Immature natural killer cell (primary cell): ENCODE data around the gene FNDC3B. TPM values are rescaled to one million over a fixed set of nuclear protein-coding genes. Genes with fewer than 3 reads are reported as not detected.

ENCODE experiments used
- DNase-seq, 3 donors: peaks; one replicate each; pipeline ENCODE4 v3.0.0; 2022; ENCODE audit warnings: mixed read lengths in 1 of 3
- H3K27ac Mint-ChIP-seq, 6 donors: one replicate each; pipeline ENCODE4 v1.8.0; 2020; ENCODE audit warnings: mixed read lengths in 6 of 6, mild to moderate bottlenecking in 5 of 6, inconsistent platforms in 4 of 6, moderate library complexity in 3 of 6
- H3K27me3 Mint-ChIP-seq, 3 donors: one replicate each; pipeline ENCODE4 v1.8.0; 2020 to 2021; ENCODE audit warnings: low read depth in 3 of 3, mild to moderate bottlenecking in 3 of 3, mixed read lengths in 3 of 3, moderate library complexity in 3 of 3, inconsistent platforms in 1 of 3
- H3K36me3 Mint-ChIP-seq, 3 donors: one replicate each; pipeline ENCODE4 v1.8.0; 2020; ENCODE audit warnings: mixed read lengths in 3 of 3, inconsistent platforms in 2 of 3, mild to moderate bottlenecking in 2 of 3
- H3K4me1 Mint-ChIP-seq, 2 donors: one replicate each; pipeline ENCODE4 v1.8.0; 2020; ENCODE audit warnings: inconsistent platforms in 2 of 2, mild to moderate bottlenecking in 2 of 2, mixed read lengths in 2 of 2, moderate library complexity in 1 of 2
- H3K4me3 Mint-ChIP-seq, 5 donors: one replicate each; pipeline ENCODE4 v1.8.0; 2020; ENCODE audit warnings: mild to moderate bottlenecking in 5 of 5, mixed read lengths in 5 of 5, inconsistent platforms in 3 of 5, moderate library complexity in 3 of 5
- H3K9me3 Mint-ChIP-seq, 6 donors: one replicate each; pipeline ENCODE4 v1.8.0; 2020; ENCODE audit warnings: mild to moderate bottlenecking in 6 of 6, mixed read lengths in 6 of 6, inconsistent platforms in 4 of 6, moderate library complexity in 3 of 6
- polyA plus RNA-seq, 3 donors: library from polyadenylated mRNA; unstranded; fragments of 300-500 nt; fragmentation: Illumina TruSeq; gene quantifications; one replicate each; pipeline ENCODE4 v1.2.3, GENCODE V29; 2021

The FNDC3B gene
- polyA plus RNA-seq, 3 donors from 2014 or later: 19.7 to 46.1 (median 24.4) TPM

DNA sequence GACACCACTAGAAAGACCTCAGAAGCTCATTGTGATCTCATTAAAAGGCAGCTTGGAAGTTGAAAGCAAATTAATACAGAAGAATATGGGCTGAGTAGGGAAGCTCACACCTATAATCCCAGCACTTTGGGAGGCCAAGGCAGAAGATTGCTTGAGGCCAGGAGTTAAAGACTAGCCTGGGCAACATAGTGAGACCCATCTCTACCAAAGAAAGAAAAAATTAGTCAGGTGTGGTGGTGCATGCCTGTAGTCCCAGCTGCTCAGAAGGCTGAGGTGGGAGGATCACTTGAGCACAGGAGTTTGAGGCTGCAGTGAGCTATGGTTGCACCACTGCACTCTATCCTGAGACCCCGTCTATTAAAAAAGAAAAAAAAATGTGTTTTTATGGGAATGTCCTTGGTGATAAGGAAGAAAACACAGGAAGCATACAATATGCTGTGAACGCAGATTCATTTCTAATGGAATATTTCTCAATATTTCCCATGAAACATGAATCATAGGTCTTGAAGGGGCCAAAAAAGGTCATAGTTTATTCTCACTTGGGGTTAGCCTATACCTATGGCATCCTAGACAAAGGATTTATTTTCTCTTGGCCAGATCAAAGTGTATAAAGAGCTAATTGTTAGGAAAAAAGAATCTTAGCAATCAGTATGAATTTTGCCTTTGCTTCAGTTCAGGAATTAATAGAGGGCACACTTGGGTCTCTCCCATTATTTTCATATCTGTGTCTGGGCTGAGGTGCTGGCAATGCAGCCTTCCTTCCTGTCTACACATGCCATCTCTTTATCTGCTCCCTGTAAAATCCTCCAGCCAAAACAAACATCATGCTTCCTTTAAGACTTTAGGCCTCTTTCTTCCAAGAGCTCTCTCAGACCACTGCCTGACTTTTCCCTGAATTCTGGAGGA is 98.2 kb downstream of the FNDC3B start:
- no peaks in the 10 kb centered on the region for H3K9me3 Mint-ChIP-seq
- H3K4me1 Mint-ChIP-seq: peaks cover 97 to 100% of the 10 kb centered on the region in 2 donors
- peaks cover 0 to 14% (median 9%) of the 10 kb centered on the region in 3 donors for H3K36me3 Mint-ChIP-seq
- DNase-seq: no peak
- H3K27ac Mint-ChIP-seq: peak overlapping the region; percentile 70 to 96 (median 86)
- H3K4me3 Mint-ChIP-seq: peak overlapping the region; percentile 31 to 75 (median 69)
- H3K27me3 Mint-ChIP-seq: peaks cover 0 to 5% (median 0%) of the 10 kb centered on the region in 3 donors

DNA sequence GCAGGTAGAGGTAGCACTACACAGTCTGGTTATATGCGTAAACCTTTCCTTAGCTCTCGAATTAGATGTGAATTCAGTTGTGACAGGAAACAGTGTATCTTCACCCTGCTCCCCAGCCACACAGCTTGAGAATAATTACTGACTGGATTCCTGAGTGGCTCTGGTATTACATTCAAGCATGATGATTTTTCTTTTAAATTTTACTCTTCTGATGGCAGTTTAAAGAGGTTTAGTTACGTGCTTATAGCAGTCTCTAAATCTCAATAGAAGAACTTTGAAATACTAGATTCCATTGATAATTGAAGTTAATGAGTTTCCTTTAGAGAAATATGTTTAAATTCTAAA is 98.8 kb downstream of the FNDC3B start:
- Mint-ChIP-seq H3K9me3 (no peaks in the 10 kb centered on the region), H3K27ac (peak overlapping the region; percentile 70 to 96 (median 86)), H3K4me1 (peaks cover 98 to 100% of the 10 kb centered on the region in 2 donors), H3K4me3 (peak overlapping the region; percentile 31 to 75 (median 69)), H3K36me3 (peaks cover 0 to 14% (median 9%) of the 10 kb centered on the region in 3 donors), H3K27me3 (peaks cover 0 to 5% (median 0%) of the 10 kb centered on the region in 3 donors)
- DNase-seq: no peak

DNA sequence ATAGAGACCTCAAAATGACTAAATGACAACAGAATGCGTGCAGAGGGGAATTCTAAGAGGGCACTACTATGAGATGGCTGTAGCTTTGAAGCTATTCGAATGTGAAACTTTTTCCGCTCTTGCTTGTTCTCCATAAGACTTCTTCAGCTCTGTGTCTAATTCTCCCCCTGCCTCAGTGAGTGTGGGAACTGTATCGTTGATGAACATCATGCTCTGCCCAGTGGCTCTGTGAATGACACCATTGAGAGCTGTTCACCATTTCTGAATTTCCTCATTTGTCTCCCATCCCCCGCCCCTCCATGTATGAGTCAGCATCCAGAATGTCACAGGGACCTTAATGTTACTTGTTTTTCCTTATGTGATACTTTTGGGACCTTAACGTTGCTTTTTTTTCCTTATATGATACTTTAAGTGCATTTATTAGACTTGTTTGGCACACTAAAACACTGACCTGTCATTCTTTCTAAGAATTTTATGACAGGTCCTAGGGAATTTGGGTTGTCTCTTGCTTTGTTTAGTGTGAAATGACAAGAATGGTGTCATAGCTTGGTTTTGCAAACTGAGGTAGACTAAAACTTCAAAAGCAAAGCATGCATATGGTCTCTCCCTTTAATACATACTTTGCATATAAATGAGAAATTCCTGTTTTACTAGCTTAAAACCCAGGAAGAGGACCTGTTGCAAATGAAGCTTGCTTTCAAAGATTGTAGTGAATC is 99.6 kb downstream of the FNDC3B start:
- DNase-seq: no peak
- Mint-ChIP-seq H3K27me3 (peaks cover 0 to 5% (median 0%) of the 10 kb centered on the region in 3 donors), H3K4me3 (peak overlapping the region; percentile 57 to 87 (median 68)), H3K9me3 (no peaks in the 10 kb centered on the region), H3K36me3 (peaks cover 0 to 15% (median 9%) of the 10 kb centered on the region in 3 donors), H3K4me1 (peaks cover 94 to 100% of the 10 kb centered on the region in 2 donors), H3K27ac (peak overlapping the region; percentile 83 to 99 (median 94))

DNA sequence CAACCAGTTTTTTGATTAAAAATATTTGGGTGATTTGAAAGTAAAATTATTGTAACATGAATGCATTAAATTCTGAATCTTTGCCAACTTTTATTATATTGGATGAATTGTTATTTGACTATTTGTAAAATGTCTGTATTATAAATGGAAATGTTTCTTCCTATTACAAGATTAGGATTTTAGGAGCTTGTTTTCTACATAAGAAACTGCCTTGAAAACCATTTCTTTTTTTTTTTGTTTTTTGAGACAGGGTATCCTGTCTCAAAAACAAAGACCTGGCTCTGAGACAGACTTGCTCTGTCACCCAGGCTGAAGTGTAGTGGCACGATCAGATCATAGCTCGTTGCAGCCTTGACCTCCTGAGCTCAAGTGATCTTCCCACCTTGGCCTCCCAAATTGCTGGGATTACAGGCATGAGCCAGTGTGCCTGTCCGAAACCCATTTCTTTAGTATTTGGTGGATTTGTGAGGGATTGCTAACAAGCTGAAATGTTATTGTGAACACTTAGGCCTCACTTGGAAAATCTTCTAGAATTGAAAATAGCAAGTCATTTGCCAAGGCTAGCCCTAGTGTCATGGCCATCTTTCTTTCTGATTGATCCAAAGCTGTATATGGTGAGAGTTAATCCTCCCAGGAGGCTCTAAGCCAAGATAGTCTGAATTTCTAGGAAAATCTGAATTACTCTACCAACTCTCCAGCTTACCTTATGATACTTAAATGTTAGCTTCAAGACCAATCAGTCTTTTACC is 100.3 kb downstream of the FNDC3B start:
- DNase-seq: no peak
- Mint-ChIP-seq H3K27ac (peak overlapping the region; percentile 83 to 96 (median 91)), H3K36me3 (peaks cover 0 to 17% (median 9%) of the 10 kb centered on the region in 3 donors), H3K27me3 (peaks cover 0 to 5% (median 0%) of the 10 kb centered on the region in 3 donors), H3K4me3 (peak overlapping the region; percentile 17 to 71 (median 30)), H3K4me1 (peaks cover 94 to 100% of the 10 kb centered on the region in 2 donors), H3K9me3 (no peaks in the 10 kb centered on the region)

DNA sequence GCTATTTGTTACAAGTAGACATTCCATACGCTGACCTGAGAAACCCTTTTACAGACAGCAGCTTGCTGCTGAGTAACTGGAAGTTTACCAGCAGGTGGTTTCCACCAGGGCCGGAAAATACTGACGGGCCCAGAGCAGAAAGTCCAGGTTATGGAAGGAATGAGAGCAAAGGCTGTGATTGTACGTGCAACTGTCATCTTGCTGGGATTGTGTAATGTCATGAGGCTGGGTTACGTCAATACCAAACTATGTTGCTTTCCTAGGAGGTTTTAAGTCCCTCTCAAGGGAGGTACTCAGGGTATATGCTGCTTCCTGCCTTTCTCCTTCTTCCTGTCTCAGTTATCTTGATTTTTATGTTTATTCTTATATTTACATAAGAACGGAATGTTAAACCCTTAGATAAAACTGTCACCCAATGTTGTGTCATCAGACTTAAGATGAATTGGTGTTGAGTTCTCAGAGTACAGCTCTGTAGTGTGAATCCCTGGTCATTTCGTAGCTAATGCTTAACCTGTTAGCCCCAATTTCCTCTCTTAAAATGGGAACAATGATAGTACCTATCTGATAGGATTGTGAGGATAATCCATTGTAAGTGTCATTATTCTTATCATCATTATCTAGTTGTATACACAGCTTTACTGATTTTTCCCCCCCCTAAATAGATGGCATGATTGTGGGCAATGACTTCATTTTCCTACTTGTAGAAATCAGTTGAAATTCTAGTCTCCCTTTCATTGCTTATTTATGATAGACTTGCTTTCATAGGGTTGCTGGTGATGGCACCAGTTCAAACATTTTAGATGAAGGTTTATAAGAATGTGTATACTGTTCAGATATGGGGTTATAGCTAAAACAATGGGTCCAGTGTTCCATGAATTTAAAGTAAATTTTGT is 101.4 kb downstream of the FNDC3B start:
- Mint-ChIP-seq H3K4me1 (peaks cover 94 to 100% of the 10 kb centered on the region in 2 donors), H3K36me3 (peaks cover 0 to 12% (median 5%) of the 10 kb centered on the region in 3 donors), H3K27ac (peak overlapping the region; percentile 55 to 96 (median 88)), H3K9me3 (no peaks in the 10 kb centered on the region), H3K27me3 (peaks cover 0 to 5% (median 0%) of the 10 kb centered on the region in 3 donors), H3K4me3 (peak overlapping the region; percentile 17 to 85 (median 50))
- no peak for DNase-seq

DNA sequence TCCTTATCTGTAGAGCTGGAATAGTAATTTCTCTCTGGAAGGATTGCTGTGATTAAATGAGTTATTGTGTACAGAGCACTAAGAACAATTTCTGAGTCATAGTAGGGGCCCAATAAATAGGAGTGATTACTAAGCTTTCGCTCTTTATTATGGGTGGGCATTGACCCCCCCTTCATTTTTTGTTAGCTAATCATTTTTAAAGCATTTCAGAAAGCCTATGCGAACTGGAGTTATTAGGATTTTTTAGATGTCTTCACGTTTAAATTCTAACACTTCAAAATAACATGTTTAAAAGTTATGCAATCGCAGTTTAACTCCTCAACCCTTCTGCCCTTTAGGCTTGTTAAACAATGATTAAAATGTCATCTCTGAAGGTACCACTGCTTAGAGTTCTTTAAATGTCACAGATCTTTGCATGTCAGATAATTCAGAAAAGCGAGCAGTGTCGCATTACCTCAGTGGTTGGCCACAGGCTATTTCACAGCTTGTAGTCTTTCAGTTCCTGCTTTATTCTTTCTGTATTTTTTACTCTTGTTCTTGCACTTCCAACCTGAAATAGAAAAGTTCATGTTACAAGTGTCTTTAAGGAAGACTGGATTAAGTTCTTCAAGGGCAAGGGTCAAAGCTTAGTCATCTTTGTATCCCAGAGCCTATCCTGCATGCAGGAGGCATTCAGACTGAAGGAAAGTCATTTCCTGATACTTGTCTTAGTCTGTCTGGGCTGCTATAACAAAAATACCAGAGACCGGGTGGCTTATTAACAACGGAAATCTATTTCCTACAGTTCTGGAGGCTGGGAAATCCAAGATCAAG is 102.9 kb downstream of the FNDC3B start:
- peaks cover 93 to 100% of the 10 kb centered on the region in 2 donors for H3K4me1 Mint-ChIP-seq
- peaks cover 0 to 3% (median 0%) of the 10 kb centered on the region in 3 donors for H3K36me3 Mint-ChIP-seq
- peak; percentile 30 to 43 (median 41) for DNase-seq
- H3K9me3 Mint-ChIP-seq: no peaks in the 10 kb centered on the region
- peaks cover 0 to 5% (median 0%) of the 10 kb centered on the region in 3 donors for H3K27me3 Mint-ChIP-seq
- H3K27ac Mint-ChIP-seq: peak overlapping the region; percentile 87 to 96 (median 90)
- peak overlapping the region; percentile 70 to 85 (median 76) for H3K4me3 Mint-ChIP-seq

DNA sequence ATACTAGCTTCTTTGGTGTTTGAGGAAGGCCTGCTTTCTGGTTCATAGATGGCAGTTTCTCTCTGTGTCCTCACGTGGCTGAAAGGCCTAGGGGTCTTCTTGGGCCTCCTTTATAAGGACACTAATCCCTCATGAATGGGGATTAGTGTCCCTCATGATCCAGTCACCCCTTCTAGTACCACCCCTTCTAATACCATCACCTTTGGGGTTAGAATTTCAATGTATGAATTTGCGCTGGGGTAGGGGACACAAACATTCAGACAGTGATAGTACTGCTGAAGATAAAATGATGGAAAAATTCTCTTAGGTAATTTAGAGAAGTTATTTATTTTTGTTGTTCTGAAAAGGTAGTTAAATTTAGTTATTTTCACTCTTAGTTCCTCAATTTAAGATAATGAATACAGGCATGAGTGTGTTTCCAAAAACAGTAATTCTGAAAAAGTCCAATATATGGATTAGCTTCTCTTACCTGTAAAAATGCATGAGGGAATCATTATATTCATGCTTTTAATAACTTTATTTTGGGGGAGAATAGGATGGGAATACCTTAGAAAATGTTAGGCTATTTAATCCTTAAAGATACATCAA is 103.6 kb downstream of the FNDC3B start:
- peaks cover 0 to 3% (median 0%) of the 10 kb centered on the region in 3 donors for H3K36me3 Mint-ChIP-seq
- DNase-seq: no peak
- H3K9me3 Mint-ChIP-seq: no peaks in the 10 kb centered on the region
- H3K27ac Mint-ChIP-seq: peak overlapping the region; percentile 87 to 96 (median 90)
- H3K27me3 Mint-ChIP-seq: peaks cover 0 to 5% (median 0%) of the 10 kb centered on the region in 3 donors
- peak overlapping the region in 3 of 5 donors; percentile 76 to 85 (median 78) for H3K4me3 Mint-ChIP-seq
- H3K4me1 Mint-ChIP-seq: peaks cover 93 to 100% of the 10 kb centered on the region in 2 donors

DNA sequence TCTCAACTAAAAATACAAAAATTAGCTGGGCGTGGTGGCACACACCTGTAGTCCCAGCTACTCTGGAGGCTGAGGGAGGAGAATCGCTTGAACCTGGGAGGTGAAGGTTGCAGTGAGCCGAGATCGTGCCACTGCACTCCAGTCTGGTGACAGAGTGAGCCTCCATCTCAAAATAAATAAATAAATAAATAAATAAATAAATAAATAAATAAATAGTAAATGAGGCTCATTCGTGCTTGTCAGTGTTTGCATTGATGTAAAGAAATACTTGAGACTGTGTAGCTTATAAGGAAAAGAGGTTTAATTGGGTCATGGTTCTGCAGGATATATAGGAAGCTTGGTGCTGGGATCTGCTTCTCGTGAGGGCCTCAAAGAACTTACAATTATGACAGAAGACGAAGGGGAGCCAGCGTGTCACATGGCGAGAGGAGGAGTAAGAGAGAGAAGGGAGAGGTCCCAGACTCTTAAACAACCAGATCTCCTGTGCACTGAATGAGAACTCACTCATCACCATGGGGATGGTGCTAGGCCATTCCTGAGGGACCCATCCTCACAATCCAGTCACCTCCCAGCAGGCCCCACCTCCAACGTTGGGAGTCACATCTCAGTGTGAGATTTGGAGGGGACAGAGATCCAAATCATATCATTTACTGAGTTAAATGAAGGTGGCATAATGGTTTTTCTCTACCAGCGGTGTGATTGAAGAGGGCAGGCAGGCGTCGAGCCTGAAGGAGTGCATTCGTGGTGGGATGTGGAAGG is 104.5 kb downstream of the FNDC3B start:
- peaks cover 0 to 5% (median 0%) of the 10 kb centered on the region in 3 donors for H3K27me3 Mint-ChIP-seq
- peak overlapping the region; percentile 85 to 95 (median 92) for H3K27ac Mint-ChIP-seq
- H3K4me1 Mint-ChIP-seq: peaks cover 95 to 100% of the 10 kb centered on the region in 2 donors

DNA sequence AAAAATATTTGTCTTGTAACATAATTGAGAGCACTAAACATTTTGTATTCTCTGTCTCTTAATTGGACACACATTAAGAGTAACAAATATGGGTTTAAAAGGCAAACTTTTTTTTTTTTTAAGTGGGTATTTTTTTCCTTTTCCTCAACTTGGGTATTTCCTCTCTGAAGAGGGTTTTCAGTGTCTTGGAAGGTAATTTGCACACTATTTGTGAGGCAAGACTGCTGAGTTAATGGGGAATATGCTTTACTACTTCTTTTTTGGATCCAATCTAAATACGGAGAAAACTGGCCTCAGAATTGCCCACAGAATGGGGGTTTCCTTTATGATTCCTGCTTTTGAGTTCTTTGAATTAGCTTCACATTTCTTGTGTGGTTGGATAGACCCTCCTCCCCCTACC is 105.2 kb downstream of the FNDC3B start:
- peak overlapping the region; percentile 85 to 95 (median 92) for H3K27ac Mint-ChIP-seq

More for the DNA sequence above, 104.5 kb downstream of the FNDC3B start:
- no peak for DNase-seq
- peak overlapping the region; percentile 28 to 89 (median 74) for H3K4me3 Mint-ChIP-seq
- H3K9me3 Mint-ChIP-seq: no peaks in the 10 kb centered on the region
- H3K36me3 Mint-ChIP-seq: peaks cover 0 to 3% (median 0%) of the 10 kb centered on the region in 3 donors

DNA sequence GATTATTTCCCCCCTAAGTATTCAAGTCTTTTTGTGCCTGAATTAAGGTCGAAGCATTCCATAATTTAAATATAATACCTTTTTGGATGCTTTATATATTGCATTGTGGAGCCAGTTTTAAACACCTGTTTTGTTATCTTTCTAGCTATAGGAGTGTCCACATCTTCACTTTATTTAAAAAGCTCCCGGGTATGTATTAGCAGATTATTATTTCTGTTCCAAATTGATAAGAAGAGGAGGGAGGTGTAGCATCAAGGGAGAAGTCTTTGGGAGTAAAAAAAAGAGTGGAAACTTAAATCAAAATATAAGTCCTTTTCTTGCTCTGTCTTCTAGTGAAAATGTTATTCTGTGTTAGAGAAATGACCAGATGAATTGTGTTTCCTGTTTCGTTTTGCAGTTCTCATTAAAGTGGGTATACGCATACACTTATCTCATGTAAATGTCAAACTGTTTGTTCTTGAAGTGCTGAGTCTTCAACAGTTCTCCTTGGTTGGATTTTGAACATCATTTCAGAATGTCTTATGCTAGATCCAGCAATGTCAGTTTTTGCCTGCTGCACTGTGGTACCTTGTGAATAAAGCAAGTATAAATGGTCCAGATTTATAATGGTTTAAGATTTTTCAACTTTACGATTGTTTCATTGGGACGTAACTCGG is 105.8 kb downstream of the FNDC3B start:
- DNase-seq: peak in 2 of 3 donors; percentile 25 to 33
- Mint-ChIP-seq H3K9me3 (no peaks in the 10 kb centered on the region), H3K27me3 (peaks cover 0 to 5% (median 0%) of the 10 kb centered on the region in 3 donors), H3K36me3 (peaks cover 0 to 3% (median 0%) of the 10 kb centered on the region in 3 donors), H3K27ac (peak overlapping the region; percentile 85 to 95 (median 92)), H3K4me1 (peaks cover 91 to 97% of the 10 kb centered on the region in 2 donors), H3K4me3 (peak overlapping the region; percentile 71 to 89 (median 80))

More for the DNA sequence above, 105.2 kb downstream of the FNDC3B start:
- no peak for DNase-seq
- peak overlapping the region; percentile 71 to 89 (median 80) for H3K4me3 Mint-ChIP-seq
- peaks cover 0 to 5% (median 0%) of the 10 kb centered on the region in 3 donors for H3K27me3 Mint-ChIP-seq
- no peaks in the 10 kb centered on the region for H3K9me3 Mint-ChIP-seq
- H3K4me1 Mint-ChIP-seq: peaks cover 94 to 100% of the 10 kb centered on the region in 2 donors
- H3K36me3 Mint-ChIP-seq: peaks cover 0 to 3% (median 0%) of the 10 kb centered on the region in 3 donors
